ENCODE data around the gene JPH3. TPM values are rescaled to one million over a fixed set of nuclear protein-coding genes. Genes with fewer than 3 reads are reported as not detected.
"Not testable (repeated sequence)": the region's sequence is repeated elsewhere in the genome, so short reads cannot be mapped to it uniquely, and the experiment has no call there.

JPH3 gene
- total RNA-seq, 2 donors from 2014 or later, result 37.0 to 39.1 TPM

- Histone ChIP-seq H3K9ac (ENCODE audit: extremely low read depth, low read length, poor library complexity, severe bottlenecking) (no peak overlapping the region), H3K4me1 (ENCODE audit: control insufficient read depth, insufficient read depth, low read length) (no peaks in the 10 kb centered on the region), H3K9me3 (ENCODE audit: control insufficient read depth, low read length) (no peaks in the 10 kb centered on the region), H3K27ac (ENCODE audit: low read depth, low read length) (no peak overlapping the region), H3K27me3 (ENCODE audit: control insufficient read depth, insufficient read depth, low read length, poor library complexity, severe bottlenecking) (no peaks in the 10 kb centered on the region), H3K4me3 (ENCODE audit: low read length) (no peak overlapping the region), H3K36me3 (ENCODE audit: control insufficient read depth, insufficient read depth, low read length) (peaks cover 54% of the 10 kb centered on the region)
- DNase-seq, result no peak
- H3K4me1 Mint-ChIP-seq, result no peaks in the 10 kb centered on the region
- H3K36me3 Mint-ChIP-seq (ENCODE audit: low read depth), result peaks cover 76% of the 10 kb centered on the region
- H3K9me3 Mint-ChIP-seq, result no peaks in the 10 kb centered on the region
- TF ChIP-seq, protein P1, sequence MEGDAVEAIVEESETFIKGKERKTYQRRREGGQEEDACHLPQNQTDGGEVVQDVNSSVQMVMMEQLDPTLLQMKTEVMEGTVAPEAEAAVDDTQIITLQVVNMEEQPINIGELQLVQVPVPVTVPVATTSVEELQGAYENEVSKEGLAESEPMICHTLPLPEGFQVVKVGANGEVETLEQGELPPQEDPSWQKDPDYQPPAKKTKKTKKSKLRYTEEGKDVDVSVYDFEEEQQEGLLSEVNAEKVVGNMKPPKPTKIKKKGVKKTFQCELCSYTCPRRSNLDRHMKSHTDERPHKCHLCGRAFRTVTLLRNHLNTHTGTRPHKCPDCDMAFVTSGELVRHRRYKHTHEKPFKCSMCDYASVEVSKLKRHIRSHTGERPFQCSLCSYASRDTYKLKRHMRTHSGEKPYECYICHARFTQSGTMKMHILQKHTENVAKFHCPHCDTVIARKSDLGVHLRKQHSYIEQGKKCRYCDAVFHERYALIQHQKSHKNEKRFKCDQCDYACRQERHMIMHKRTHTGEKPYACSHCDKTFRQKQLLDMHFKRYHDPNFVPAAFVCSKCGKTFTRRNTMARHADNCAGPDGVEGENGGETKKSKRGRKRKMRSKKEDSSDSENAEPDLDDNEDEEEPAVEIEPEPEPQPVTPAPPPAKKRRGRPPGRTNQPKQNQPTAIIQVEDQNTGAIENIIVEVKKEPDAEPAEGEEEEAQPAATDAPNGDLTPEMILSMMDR (conservative IDR thresholded peaks at IDR 0.05), result no peak
- H3K4me3 Mint-ChIP-seq, result no peak overlapping the region
- 95 to 96% methylated on average over 17 to 19 of the region's 19 CpGs for WGBS, 2 experiments (ENCODE audit: insufficient coverage in 1 of 2, insufficient read length in 1 of 2)
- H3K27me3 Mint-ChIP-seq (ENCODE audit: insufficient read depth), result no peaks in the 10 kb centered on the region
- no peak overlapping the region for H3K27ac Mint-ChIP-seq
Measured at GRCh38 chr16:87724490-87725291, 122.4 kb downstream of the JPH3 start.

- Mint-ChIP-seq H3K36me3 (ENCODE audit: low read depth) (peaks cover 75% of the 10 kb centered on the region), H3K27ac (no peak overlapping the region)
- 90 to 93% methylated on average over 16 to 20 of the region's 28 CpGs for WGBS, 2 experiments (ENCODE audit: insufficient coverage in 1 of 2, insufficient read length in 1 of 2)
Measured at GRCh38 chr16:87725596-87726235, 123.4 kb downstream of the JPH3 start.

GRCh38 chr16:87726577-87726976 is 124.3 kb downstream of the JPH3 start:
- Mint-ChIP-seq H3K36me3 (ENCODE audit: low read depth) (peaks cover 78% of the 10 kb centered on the region), H3K27ac (peak overlapping the region; percentile 6)
- H3K9me3 Mint-ChIP-seq; H3K9ac ChIP-seq (ENCODE audit: extremely low read depth, low read length, poor library complexity, severe bottlenecking); H3K27me3 Mint-ChIP-seq (ENCODE audit: insufficient read depth); H3K4me1 Mint-ChIP-seq; H3K27me3 ChIP-seq (ENCODE audit: control insufficient read depth, insufficient read depth, low read length, poor library complexity, severe bottlenecking); DNase-seq; H3K4me3 ChIP-seq (ENCODE audit: low read length); H3K4me3 Mint-ChIP-seq; H3K9me3 ChIP-seq (ENCODE audit: control insufficient read depth, low read length); H3K4me1 ChIP-seq (ENCODE audit: control insufficient read depth, insufficient read depth, low read length); H3K27ac ChIP-seq (ENCODE audit: low read depth, low read length): not testable (repeated sequence)
- peaks cover 63% of the 10 kb centered on the region for H3K36me3 ChIP-seq (ENCODE audit: control insufficient read depth, insufficient read depth, low read length)
- 93 to 98% methylated on average over 9 to 25 of the region's 40 CpGs for whole genome bisulfite sequencing, 2 experiments (ENCODE audit: insufficient coverage in 1 of 2, insufficient read length in 1 of 2)

More at GRCh38 chr16:87725596-87726235, 123.4 kb downstream of the JPH3 start:
- no peaks in the 10 kb centered on the region for H3K9me3 Mint-ChIP-seq
- H3K9me3 ChIP-seq (ENCODE audit: control insufficient read depth, low read length), result no peaks in the 10 kb centered on the region
- H3K36me3 ChIP-seq (ENCODE audit: control insufficient read depth, insufficient read depth, low read length), result peaks cover 56% of the 10 kb centered on the region
- H3K27ac ChIP-seq (ENCODE audit: low read depth, low read length), result no peak overlapping the region
- H3K4me1 ChIP-seq (ENCODE audit: control insufficient read depth, insufficient read depth, low read length), result no peaks in the 10 kb centered on the region
- no peak overlapping the region for H3K4me3 ChIP-seq (ENCODE audit: low read length)
- no peaks in the 10 kb centered on the region for H3K27me3 Mint-ChIP-seq (ENCODE audit: insufficient read depth)
- DNase-seq, result no peak
- TF ChIP-seq, protein P1 (conservative IDR thresholded peaks at IDR 0.05), result no peak
- no peaks in the 10 kb centered on the region for H3K4me1 Mint-ChIP-seq
- no peak overlapping the region for H3K9ac ChIP-seq (ENCODE audit: extremely low read depth, low read length, poor library complexity, severe bottlenecking)
- H3K27me3 ChIP-seq (ENCODE audit: control insufficient read depth, insufficient read depth, low read length, poor library complexity, severe bottlenecking), result no peaks in the 10 kb centered on the region
- H3K4me3 Mint-ChIP-seq, result no peak overlapping the region

Data from endodermal cell (in vitro differentiated cells).